Hematopoietic multipotent progenitor cell (in vitro differentiated cells): ENCODE measurements around the gene APOA4. TPM values are rescaled to one million over a fixed set of nuclear protein-coding genes. Genes with fewer than 3 reads are reported as not detected.

Experiments
- DNase-seq, 3 donors: peaks; one replicate each; pipeline ENCODE4 v3.0.0-alpha.2; 2011 to 2015; ENCODE audit warnings: low read depth in 2 of 3, low spot score in 2 of 3
- total RNA-seq: library from RNA; depleted of rRNA; stranded (reverse); fragments of >200 nt; gene quantifications from one replicate; pipeline ENCODE4 v1.2.3, GENCODE V29; 2012

Gene APOA4
- total RNA-seq = not detected

DNA sequence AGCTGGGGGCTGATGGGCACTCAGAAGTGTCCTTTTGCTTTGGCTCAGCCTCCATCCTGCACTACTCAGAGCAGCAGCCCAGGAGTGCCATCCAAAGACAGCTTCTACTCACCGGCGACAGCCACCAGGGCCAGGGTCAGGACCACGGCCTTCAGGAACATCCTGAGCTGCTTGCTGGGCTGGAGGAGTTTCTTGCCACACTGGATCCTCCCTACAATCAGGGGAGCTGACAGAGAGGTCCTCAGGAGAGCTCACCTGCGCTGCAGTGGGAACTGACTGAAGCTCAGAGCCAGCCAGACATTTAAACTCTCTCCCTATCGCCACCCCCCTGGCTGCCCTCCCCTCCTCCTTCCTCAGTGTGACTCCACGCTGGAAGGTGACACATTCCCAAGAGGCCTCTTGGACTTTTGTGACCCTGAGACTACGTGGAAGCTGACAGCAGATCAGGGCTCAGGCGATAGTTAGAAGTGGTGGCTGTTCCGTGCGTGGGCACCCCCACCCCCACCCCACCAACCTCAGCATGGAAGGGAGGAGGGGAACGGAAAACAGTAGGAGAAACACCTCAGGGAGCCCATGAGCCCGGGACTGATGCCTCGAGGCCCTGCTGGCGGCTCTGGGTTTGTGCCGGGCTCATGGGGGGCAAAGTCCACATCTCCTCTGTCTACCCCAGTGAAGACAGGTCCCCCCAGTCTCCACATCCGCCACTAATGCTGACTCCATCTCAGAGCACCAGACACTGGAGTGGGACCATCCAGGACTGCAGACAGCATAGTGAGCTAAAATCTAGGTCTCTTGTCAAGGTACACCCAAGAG lies at the start of gene APOA4:
Gene APOA4 (minus strand): TSS at position 274 of the 813 bp plus-strand sequence. CDS start 113 bp downstream, at position 161.
- no peak for DNase-seq

DNA sequence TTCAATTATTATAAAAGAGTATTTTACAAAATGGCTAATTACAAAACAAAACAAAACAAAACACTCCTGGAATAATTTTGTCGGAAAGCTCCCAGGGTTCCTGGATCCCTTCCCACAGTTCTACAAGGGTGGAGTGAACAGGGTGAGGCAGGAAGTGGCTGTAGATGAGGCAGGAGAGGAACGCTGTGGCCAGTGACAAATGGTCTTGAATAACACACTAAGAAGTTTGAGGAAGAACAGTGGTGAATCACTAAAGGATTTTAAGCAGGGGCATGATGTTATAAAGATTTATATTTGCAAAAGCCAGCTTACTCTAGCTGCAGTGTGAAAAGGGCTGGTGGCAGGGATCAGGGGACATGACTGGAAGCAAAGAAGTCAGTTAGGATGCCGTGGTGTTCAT lies 48.1 kb upstream of the APOA4 start:
- no peak for DNase-seq

DNA sequence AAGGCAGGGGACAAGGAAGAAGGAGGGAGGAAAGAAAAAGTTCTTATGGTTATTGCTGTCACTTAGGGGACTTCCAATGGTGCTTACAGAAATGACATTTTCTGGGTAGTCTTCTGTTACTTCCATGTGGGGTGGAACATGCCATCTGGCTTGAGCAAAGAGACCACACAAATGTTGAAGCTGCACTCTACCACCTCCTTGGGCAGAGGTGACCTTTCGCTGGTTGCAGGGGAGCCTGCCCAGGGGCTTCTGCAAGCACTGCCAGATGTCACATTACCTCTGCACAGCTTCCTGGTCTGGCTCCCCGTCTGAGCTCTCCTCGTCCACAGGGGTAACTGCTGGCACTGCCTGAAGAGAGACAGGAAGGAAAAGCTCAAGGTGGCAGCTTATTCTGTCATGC lies 47.0 kb upstream of the APOA4 start:
- peak in 2 of 3 donors; percentile 82 to 93 for DNase-seq

DNA sequence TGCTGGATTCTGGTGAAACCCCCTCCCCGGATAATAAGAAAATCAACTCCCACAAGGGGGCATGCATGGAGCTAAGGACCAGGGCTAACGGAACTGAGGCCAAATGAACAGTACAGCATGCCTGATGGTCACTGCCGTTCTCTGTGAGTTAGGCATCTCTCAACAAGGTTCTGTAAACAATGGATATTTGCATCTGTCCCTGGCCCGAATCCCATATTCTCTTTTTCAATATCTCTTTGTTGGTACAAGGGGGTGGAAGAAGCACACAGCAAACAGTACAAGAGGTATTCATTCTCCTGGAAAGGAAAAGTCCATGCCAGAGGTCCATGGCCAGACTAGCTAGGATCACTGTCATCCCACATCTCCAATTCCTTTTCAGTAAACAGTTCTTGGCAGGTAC lies 46.5 kb upstream of the APOA4 start:
- DNase-seq = no peak

DNA sequence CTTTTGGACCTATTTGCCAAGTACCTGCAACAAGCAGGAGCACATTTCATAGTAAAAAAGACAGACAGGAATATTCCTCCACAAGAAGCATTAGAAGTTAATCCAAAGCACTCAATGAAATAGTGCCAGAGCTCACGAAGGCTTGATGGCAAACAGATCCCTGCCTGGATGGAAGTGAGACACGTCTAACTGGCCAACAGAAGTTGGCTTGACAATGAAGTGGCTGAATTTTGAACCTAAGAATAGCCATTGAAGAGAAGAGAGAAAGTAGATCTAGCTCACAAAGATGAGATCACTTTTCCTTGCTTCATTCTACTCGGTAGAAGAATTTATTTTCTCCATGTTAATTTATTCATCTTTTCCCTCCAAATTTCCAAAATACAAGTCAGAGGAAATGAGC lies 45.0 kb upstream of the APOA4 start:
- no peak for DNase-seq

DNA sequence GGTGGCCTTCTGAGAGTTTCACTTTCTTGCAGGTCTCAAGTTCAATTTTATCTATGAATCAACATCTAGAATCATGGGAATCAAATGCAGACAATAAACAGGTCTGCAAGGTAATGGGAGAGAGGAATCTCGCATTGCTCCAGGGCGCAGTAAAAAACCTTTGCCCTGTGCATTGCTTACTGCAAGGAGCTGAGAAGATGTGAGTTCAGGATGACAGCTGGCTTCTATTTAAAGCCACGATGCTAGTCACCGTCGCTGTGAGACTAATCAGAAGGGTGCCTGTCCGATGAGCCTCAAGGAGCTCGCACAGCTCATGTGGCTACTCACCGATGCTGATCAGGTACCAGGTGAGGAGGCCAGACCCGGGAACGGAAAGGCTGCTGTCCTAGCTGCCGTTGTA lies 44.5 kb upstream of the APOA4 start:
- DNase-seq = no peak

DNA sequence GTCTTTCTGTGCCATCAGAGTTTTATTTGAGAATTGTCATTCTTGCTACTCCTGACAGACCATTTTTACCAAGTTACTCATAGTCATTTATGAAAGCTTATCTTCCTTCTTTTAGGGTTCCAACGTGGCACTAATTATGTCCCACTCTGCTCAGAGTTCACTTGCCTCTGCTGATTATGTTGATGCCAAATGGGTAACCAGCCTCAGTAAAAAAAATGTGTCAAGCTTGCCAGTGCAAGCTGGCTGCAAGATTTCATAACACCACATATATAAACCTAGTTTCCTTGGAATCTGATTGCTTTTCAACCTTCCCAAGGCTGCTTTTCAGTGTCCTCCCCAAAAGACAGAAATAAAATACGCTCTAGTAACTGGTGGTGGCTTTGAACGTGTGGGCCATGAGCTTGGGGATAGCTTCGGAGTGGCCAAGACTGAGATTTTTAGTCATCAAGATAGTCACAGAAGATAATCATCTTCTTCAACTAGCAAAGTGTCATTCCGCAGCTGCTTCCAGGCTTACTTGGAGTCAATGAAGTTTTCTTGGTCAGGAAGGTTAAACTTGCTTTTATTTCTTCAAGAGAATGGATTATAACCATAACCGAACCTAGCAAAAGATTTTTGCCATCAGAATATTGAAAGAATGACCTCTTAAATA lies 43.8 kb upstream of the APOA4 start:
- DNase-seq = no peak

DNA sequence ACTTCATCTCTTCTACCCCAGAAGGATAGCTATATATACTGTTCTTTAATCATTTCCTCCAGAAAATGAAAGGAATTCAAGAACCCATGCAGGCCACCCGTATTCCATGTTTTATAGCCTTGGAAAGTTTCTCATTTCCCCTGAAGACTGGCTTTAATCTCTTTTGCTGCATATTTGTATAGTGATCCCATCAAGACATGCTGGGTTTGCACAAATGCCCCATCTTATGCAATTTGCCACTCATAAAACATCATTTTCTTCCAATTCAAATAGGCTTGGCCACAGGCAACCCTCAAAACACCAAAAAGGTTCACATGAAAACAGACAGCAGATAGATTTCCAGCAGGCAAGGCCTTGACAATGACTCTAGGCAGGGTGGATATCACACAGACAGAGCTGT lies 42.6 kb upstream of the APOA4 start:
- no peak for DNase-seq

DNA sequence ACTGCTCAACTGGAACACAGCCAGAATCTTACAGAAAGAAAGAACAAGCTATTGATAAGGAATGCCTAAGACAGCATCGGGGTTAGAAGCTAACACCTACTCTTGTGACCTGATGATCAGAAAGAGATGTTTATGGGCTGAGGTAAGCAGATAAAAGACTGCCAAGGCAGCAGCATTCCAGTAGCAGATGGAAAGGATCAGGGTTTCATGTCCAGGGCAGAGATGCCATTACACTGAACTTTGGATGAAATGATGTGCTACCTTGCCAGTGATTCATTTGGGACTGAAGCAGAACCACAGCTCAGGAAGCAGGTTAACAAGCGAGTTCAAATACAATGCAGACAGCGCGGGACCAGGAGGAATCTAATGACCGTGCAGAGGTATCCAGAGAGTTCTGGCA lies 41.4 kb upstream of the APOA4 start:
- DNase-seq = no peak

DNA sequence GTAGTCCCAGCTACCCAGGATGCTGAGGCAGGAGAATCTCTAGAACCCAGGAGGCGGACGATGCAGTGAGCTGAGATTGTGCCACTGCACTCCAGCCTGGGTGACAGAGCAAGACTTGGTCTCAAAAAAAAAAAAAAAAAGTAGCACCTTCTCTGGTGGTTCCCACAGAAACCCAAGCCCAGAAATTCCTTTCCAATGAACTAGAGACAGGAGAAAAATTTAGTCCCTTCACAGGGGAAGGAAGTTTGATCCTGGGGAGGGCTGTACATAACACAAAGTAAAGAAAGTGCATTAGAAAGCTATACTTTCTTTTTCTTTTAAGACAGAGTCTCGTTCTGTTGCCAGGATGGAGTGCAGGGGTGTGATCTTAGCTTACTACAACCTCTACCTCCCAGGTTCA lies 39.8 kb upstream of the APOA4 start:
- no peak for DNase-seq

DNA sequence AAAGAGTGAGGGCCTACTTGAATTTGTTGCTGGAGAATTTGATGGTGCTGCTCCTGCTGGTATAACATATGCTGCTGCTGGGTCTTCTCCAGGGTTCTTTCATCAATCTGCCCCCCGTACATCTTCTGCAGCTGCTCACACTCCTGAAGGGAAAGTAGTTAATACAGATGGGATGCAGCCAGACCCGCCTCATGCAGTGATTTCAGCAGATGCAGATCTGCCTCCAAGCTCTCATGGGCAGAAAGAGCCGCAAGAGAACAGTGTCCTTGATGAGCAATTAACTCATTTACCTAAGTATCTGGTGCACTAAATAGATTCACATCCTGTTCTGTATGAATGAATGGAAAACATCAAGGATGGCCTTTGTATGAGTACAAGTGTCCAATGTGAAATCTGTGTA lies 39.1 kb upstream of the APOA4 start:
- no peak for DNase-seq

DNA sequence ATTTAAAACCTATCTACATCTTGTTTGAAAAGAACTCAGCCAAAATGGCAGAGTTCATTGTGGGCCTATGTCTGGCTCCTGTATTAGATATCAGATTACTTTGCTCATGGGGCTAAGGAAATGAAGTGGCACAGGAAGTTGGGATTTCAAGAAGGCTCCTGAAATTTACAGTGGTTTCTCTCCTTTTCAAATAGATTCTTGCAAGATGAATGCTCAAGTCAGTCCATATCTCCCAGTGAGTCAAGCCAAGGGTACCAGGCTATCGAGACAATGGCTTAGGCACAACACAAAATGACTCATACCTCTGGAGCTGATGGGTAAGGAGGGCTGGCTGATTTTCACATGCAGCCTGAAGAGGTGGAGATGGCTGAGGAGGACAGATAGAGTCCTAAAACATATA lies 38.4 kb upstream of the APOA4 start:
- DNase-seq = no peak

DNA sequence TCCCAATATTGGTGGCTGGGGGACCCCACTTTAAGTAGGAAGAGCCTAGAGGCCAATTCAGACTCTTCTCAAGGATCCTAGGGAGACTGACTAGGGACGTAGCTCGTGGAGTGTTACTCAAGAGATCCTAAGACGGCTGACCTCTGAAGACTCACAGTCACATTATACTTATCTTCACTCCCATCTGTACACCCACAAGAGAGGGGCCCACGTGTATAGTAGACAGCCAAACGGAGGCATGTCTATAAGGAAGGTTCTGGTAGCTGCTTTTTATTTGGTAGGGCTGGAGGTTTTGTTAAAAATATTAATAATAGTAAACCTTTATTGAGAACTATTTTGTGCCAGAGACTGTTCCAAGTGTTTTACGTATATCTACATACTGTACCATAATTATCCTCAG lies 37.2 kb upstream of the APOA4 start:
- DNase-seq = no peak

DNA sequence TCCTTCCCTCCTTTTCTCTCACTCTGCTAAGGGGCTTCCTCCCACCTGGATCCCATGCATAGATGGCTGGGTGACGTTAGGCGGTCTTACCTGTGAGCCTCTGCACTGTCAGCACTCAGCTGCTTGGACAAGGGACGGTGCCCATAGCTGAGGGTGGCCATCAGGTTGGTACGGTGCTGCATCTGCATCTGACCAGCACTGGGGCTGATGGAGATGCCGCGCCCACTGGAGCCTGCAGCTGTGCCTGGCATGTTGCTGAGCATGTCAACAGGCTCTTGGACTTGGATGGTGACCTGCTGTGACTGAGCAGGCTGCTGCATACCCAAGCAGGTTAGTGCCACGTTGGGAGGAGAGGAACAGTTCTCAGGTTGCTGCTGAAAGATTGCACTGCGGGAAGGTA lies 36.1 kb upstream of the APOA4 start:
- DNase-seq = no peak

DNA sequence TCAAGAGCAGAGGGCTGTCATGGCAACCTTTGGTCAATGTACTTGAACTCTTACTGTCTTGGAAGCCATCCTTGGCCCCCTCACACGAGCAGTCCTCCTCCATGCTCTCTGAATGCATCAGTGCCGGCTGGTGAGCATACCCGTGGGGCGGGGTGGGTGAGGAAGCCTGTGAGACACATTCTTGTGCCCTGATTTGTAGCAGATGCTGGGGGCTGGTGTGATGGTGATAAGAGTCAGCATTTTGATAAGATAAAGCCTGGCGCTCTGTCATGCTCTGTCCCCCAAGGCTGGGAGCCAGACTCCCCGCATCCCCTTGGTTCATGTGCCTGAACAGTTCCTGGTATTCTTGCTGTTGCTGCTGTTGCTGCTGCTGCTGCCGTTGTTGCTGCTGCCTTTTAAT lies 34.8 kb upstream of the APOA4 start:
- DNase-seq = no peak

DNA sequence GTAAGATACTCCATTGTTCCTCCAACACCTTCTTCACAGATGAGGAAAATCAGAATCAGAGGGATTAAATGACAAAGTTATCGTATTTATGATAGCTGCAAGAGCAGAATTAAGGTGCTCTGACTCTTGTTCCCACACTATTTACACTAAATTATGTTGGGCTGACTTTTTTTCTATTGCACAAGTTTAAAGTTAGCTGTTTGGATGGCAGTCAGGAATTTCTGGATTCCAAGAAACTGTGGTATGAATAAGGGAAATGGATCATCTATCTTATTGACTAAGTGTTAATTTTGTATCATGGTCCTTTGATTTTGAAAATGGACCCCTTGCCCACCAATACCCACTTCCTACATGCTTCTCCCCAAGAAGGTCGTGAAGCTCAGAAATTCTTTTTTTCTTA lies 34.2 kb upstream of the APOA4 start:
- DNase-seq = no peak

DNA sequence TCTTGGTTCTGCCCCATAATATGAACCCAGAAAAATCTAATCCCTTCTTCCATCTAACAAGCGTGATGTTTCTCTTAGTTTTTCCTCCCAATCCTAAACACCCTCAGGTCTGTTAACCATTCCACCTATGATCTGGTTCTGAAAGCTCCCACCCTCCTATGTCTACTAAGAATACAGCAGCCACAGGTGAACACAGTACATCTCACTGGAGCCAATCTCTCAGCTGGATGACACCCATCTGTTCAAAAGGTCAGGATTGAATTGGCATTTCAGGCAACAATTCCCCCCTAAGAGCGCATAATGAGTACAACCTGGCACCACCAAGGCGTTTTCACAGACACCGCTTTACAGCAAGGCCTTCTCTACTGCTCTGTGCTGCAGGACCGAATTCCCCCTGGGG lies 33.3 kb upstream of the APOA4 start:
- no peak for DNase-seq

DNA sequence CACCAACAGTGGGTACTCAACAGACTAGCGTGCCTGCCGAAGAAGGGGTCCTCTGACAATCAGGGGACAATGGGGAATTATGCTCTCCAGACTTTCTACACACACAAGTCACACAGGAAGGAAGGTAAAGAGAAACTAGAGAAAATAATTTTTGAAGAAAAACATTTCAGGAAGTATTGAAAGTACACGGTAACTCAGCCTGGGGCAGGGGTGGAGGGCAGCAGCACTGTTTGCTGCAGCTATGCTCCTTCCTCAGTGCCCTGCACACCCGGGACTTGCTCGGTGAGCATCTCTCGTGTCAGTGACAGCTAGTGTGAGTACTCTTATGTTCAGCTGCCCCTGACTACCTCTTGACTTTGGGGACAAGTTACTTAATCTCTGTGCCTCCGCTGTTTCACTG lies 32.3 kb upstream of the APOA4 start:
- DNase-seq = no peak

DNA sequence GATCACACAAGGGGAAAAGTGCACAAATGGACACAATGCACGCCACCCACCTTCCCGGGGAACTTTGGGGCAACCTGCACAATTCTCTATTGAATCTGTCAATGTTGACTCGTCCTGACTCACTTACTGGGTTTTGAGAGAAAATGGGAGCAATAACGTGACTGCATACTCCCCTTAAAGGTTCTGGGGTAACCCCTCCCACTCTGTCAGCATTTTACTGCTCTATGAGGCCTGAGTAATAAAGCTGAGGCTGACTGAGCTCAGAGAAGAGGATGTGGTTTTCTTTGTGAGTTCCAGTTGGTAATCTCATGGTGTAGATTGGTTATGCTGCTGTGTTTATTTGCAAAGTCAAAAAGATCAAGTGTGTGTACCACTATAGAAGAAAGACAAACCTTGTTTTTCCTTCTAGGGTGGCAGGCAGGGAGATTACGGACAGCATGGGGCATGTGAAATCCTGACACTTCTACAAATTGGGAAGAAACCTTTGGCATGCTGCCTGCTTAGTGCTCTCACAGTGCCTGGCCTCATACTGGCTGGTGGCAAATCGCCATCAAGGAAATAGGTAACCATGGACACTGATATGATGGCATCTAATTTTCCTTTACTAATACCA lies 30.5 kb upstream of the APOA4 start:
- peak in 2 of 3 donors; percentile 85 to 94 for DNase-seq

DNA sequence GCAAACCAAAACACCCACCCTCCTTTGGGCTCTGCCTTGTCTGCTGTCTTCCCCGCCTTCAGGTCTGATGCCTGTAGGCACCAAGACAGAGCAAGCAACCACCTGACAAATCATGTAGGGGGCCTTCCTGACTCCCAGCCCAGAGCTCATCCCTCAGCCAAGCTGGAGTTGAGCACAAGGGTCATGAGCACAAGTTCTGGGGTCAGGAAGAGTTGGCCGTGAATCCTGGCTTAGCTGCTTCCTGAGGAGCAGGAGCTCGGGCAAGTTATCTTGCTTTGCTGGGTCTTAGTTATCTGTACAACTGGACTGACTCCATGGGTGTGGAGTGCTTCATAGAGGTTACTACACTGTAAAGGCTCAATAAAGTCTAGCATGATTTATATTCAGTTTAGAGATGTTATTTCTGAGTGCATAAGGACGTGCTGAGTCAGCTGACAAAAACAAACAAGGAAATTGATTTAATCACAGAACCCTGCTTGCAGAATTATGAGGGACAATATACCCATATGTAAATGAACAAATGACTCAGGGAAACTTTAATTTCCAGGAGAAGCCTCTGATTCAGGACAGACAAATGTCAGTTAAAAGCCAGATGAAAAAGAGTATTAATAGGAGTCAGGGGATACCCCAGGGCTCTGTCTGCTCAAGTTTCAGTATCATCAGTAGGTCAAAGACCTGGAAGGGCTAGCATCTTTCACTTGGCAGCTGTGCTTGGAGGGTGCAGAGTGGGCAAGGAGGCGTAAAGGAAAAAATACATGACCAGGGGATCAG lies 29.3 kb upstream of the APOA4 start:
- no peak for DNase-seq

DNA sequence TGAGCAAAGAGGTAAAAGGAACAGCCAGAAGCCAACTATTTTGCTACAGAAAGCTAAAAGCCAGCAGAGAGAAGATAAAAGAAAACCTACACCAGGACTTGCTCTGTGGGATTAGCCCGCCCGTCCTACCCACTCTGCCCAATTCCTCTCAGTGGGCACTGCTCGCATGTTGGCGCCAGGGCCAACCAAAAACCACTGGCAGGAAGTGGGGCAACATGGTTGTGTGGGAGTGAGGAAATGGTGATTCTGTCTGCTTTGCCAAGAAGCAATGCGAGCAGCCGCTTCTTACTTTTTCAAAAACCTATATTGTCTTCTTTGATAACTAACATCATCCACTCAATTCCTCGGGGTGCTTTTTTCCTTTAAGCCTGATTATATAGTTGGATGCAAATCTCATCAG lies 28.5 kb upstream of the APOA4 start:
- peak in 2 of 3 donors; percentile 68 to 78 for DNase-seq
